Measurements from ENCODE around the gene SERAC1. TPM values are rescaled to one million over a fixed set of nuclear protein-coding genes. Genes with fewer than 3 reads are reported as not detected.

SERAC1 gene
- total RNA-seq, 2 donors from 2014 or later: 15.1 to 19.4 TPM

GRCh38 chr6:158087224-158087867 is 80.7 kb downstream of the SERAC1 start:
- 94 to 100% methylated on average over 9 to 14 of the region's 14 CpGs for WGBS, 2 experiments (ENCODE audit: insufficient coverage in 1 of 2, insufficient read length in 1 of 2)
- Histone ChIP-seq H3K9ac (ENCODE audit: extremely low read depth, low read length, poor library complexity, severe bottlenecking) (no peak overlapping the region), H3K27me3 (ENCODE audit: control insufficient read depth, insufficient read depth, low read length, poor library complexity, severe bottlenecking) (no peaks in the 10 kb centered on the region), H3K9me3 (ENCODE audit: control insufficient read depth, low read length) (no peaks in the 10 kb centered on the region), H3K4me3 (ENCODE audit: low read length) (no peak overlapping the region), H3K36me3 (ENCODE audit: control insufficient read depth, insufficient read depth, low read length) (peaks cover 42% of the 10 kb centered on the region), H3K4me1 (ENCODE audit: control insufficient read depth, insufficient read depth, low read length) (no peaks in the 10 kb centered on the region), H3K27ac (ENCODE audit: low read depth, low read length) (no peak overlapping the region)
- no peak overlapping the region for H3K4me3 Mint-ChIP-seq
- TF ChIP-seq, protein P1, sequence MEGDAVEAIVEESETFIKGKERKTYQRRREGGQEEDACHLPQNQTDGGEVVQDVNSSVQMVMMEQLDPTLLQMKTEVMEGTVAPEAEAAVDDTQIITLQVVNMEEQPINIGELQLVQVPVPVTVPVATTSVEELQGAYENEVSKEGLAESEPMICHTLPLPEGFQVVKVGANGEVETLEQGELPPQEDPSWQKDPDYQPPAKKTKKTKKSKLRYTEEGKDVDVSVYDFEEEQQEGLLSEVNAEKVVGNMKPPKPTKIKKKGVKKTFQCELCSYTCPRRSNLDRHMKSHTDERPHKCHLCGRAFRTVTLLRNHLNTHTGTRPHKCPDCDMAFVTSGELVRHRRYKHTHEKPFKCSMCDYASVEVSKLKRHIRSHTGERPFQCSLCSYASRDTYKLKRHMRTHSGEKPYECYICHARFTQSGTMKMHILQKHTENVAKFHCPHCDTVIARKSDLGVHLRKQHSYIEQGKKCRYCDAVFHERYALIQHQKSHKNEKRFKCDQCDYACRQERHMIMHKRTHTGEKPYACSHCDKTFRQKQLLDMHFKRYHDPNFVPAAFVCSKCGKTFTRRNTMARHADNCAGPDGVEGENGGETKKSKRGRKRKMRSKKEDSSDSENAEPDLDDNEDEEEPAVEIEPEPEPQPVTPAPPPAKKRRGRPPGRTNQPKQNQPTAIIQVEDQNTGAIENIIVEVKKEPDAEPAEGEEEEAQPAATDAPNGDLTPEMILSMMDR (conservative IDR thresholded peaks at IDR 0.05): no peak
- peaks cover 60% of the 10 kb centered on the region for H3K36me3 Mint-ChIP-seq (ENCODE audit: low read depth)
- H3K27ac Mint-ChIP-seq: no peak overlapping the region
- H3K9me3 Mint-ChIP-seq: no peaks in the 10 kb centered on the region
- DNase-seq: no peak
- no peaks in the 10 kb centered on the region for H3K27me3 Mint-ChIP-seq (ENCODE audit: insufficient read depth)
- H3K4me1 Mint-ChIP-seq: no peaks in the 10 kb centered on the region

DNA sequence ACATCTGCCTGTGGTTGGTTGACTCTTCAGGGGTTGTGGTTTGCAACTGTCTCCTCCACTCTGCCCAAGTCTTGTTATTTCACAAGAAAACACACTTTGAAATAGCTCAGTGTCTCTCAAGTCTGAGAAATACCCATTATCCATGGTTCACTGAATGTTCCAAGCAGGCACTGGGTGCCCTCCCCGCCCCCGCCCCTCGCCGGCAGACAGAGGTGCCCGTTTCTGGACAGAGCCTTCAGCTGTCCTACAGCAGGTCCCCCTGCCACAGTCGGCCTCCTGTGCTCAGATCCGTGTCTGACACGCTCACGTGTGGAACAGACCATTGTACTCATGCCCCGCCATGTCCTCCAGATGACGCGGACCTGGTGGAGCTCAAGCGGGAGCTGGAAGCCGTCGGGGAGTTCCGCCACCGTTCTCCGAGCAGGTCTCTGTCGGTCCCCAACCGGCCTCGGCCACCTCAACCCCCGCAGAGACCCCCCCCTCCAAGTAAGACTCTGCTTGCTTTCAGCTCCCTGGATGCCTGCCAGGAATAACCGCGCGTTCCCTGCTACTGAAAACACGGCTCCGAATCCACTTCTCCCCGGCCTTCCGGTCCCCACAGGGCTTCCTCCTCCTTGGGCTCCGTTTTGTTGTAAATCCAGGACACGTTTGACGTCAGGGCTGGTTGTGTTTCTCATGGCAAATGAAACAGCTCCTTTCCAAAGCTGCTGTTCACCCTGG is 81.4 kb downstream of the SERAC1 start:
- H3K27me3 ChIP-seq (ENCODE audit: control insufficient read depth, insufficient read depth, low read length, poor library complexity, severe bottlenecking): no peaks in the 10 kb centered on the region
- no peak overlapping the region for H3K9ac ChIP-seq (ENCODE audit: extremely low read depth, low read length, poor library complexity, severe bottlenecking)
- Mint-ChIP-seq H3K36me3 (ENCODE audit: low read depth) (peaks cover 56% of the 10 kb centered on the region), H3K27me3 (ENCODE audit: insufficient read depth) (no peaks in the 10 kb centered on the region), H3K9me3 (no peaks in the 10 kb centered on the region), H3K4me3 (no peak overlapping the region), H3K4me1 (no peaks in the 10 kb centered on the region), H3K27ac (no peak overlapping the region)
- no peaks in the 10 kb centered on the region for H3K4me1 ChIP-seq (ENCODE audit: control insufficient read depth, insufficient read depth, low read length)
- peaks cover 38% of the 10 kb centered on the region for H3K36me3 ChIP-seq (ENCODE audit: control insufficient read depth, insufficient read depth, low read length)
- no peak overlapping the region for H3K27ac ChIP-seq (ENCODE audit: low read depth, low read length)
- TF ChIP-seq, protein P1 (conservative IDR thresholded peaks at IDR 0.05): no peak
- no peaks in the 10 kb centered on the region for H3K9me3 ChIP-seq (ENCODE audit: control insufficient read depth, low read length)
- 96% methylated on average over 24 to 32 of the region's 32 CpGs for WGBS, 2 experiments (ENCODE audit: insufficient coverage in 1 of 2, insufficient read length in 1 of 2)
- H3K4me3 ChIP-seq (ENCODE audit: low read length): no peak overlapping the region
- no peak for DNase-seq

- peaks cover 43% of the 10 kb centered on the region for H3K36me3 ChIP-seq (ENCODE audit: control insufficient read depth, insufficient read depth, low read length)
- Mint-ChIP-seq H3K36me3 (ENCODE audit: low read depth) (peaks cover 53% of the 10 kb centered on the region), H3K27ac (no peak overlapping the region), H3K27me3 (ENCODE audit: insufficient read depth) (no peaks in the 10 kb centered on the region), H3K4me3 (no peak overlapping the region), H3K9me3 (no peaks in the 10 kb centered on the region), H3K4me1 (no peaks in the 10 kb centered on the region)
- DNase-seq: no peak
- WGBS, 2 experiments (ENCODE audit: insufficient coverage in 1 of 2, insufficient read length in 1 of 2): 90 to 100% methylated on average over 1 to 2 of the region's 2 CpGs
- no peak overlapping the region for H3K27ac ChIP-seq (ENCODE audit: low read depth, low read length)
- H3K27me3 ChIP-seq (ENCODE audit: control insufficient read depth, insufficient read depth, low read length, poor library complexity, severe bottlenecking): no peaks in the 10 kb centered on the region
- no peaks in the 10 kb centered on the region for H3K4me1 ChIP-seq (ENCODE audit: control insufficient read depth, insufficient read depth, low read length)
- H3K4me3 ChIP-seq (ENCODE audit: low read length): no peak overlapping the region
- H3K9ac ChIP-seq (ENCODE audit: extremely low read depth, low read length, poor library complexity, severe bottlenecking): no peak overlapping the region
- no peaks in the 10 kb centered on the region for H3K9me3 ChIP-seq (ENCODE audit: control insufficient read depth, low read length)
- TF ChIP-seq, protein P1 (conservative IDR thresholded peaks at IDR 0.05): no peak
Observed at GRCh38 chr6:158086054-158086503, 82.0 kb downstream of the SERAC1 start.

All from endodermal cell (in vitro differentiated cells).